Testis (tissue), 2 donors: ENCODE measurements around the gene TEX52.

Experiments
- CTCF ChIP-seq, 3 experiments: fragments of 450-650 bp in 2 of 3; fragments of 200-600 bp in 1 of 3; sonication (generic) in 1 of 3; IDR thresholded peaks; one replicate each; pipeline ENCODE4 v1.5.1; 2016 to 2019; ENCODE audit warnings: antibody characterized with exemption in 3 of 3, mild to moderate bottlenecking in 2 of 3, moderate library complexity in 1 of 3
- POLR2A ChIP-seq: fragments of 450-650 bp; IDR thresholded peaks from one replicate; pipeline ENCODE4 v1.6.1; 2017; ENCODE audit warnings: antibody characterized with exemption, mild to moderate bottlenecking, moderate library complexity

- TF ChIP-seq POLR2A (no peak), CTCF (IDR thresholded peaks at IDR 0.05) (no peak)
Observed at GRCh38 chr12:2834581-2835491, 22.0 kb downstream of the TEX52 start, which contains the start of gene NRIP2.
